Right renal pelvis (tissue), 4 donors: ENCODE measurements around the gene ATAD3B. TPM values are rescaled to one million over a fixed set of nuclear protein-coding genes. Genes with fewer than 3 reads are reported as not detected.
"Not testable (repeated sequence)": the region's sequence is repeated elsewhere in the genome, so short reads cannot be mapped to it uniquely, and the experiment has no call there.

Experiments used
- DNase-seq, 4 donors: peaks; one replicate each; pipeline ENCODE4 v3.0.0-alpha.2; 2013; ENCODE audit warnings: low read depth in 4 of 4, low spot score in 3 of 4, missing footprints in 1 of 4
- polyA plus RNA-seq, 4 donors: library from polyadenylated mRNA; unstranded; fragments of 120-200 nt; gene quantifications; one replicate each; pipeline ENCODE4 v1.2.1, GENCODE V29; 2013; ENCODE audit not compliant: insufficient read length in 4 of 4

The ATAD3B gene
- polyA plus RNA-seq, 4 donors: 9.1 to 15.9 (median 12.4) TPM

GRCh38 chr1:1449099-1449739, 22.3 kb upstream of the ATAD3B start, which contains the start of gene ATAD3C:
TSS of gene ATAD3C (plus strand) at chr1:1449689. CDS start at chr1:1450684, 995 bp downstream.
- no peak for DNase-seq

- not testable (repeated sequence) for DNase-seq
Measured at GRCh38 chr1:1450616-1451015, 20.9 kb upstream of the ATAD3B start.

- DNase-seq: no peak
Measured at GRCh38 chr1:1451696-1452364, 19.7 kb upstream of the ATAD3B start.

GRCh38 chr1:1452365-1452739, 19.2 kb upstream of the ATAD3B start:
- DNase-seq: not testable (repeated sequence)

GRCh38 chr1:1452882-1453281, 18.7 kb upstream of the ATAD3B start:
- DNase-seq: no peak

- DNase-seq: not testable (repeated sequence)
Measured at GRCh38 chr1:1454286-1455056, 17.1 kb upstream of the ATAD3B start.

- no peak for DNase-seq
Measured at GRCh38 chr1:1455366-1455884, 16.1 kb upstream of the ATAD3B start.

- not testable (repeated sequence) for DNase-seq
Measured at GRCh38 chr1:1455934-1456333, 15.6 kb upstream of the ATAD3B start.

GRCh38 chr1:1456683-1457255, 14.8 kb upstream of the ATAD3B start:
- DNase-seq: not testable (repeated sequence)

- DNase-seq: not testable (repeated sequence)
Measured at GRCh38 chr1:1459156-1459555, 12.4 kb upstream of the ATAD3B start.

- DNase-seq: not testable (repeated sequence)
Measured at GRCh38 chr1:1459711-1460110, 11.9 kb upstream of the ATAD3B start.

GRCh38 chr1:1460540-1461130, 10.9 kb upstream of the ATAD3B start:
- DNase-seq: no peak

- DNase-seq: no peak
Measured at GRCh38 chr1:1461721-1462317, 9.7 kb upstream of the ATAD3B start.

- DNase-seq: no peak
Measured at GRCh38 chr1:1462318-1462966, 9.1 kb upstream of the ATAD3B start.

GRCh38 chr1:1463312-1463711, 8.3 kb upstream of the ATAD3B start:
- no peak for DNase-seq

GRCh38 chr1:1468196-1468985, 3.2 kb upstream of the ATAD3B start:
- DNase-seq: not testable (repeated sequence)

- peak in 1 of 4 donors; percentile 7 for DNase-seq
Measured at GRCh38 chr1:1470626-1471388, 758 bp upstream of the ATAD3B start.
